Measurements from ENCODE around the gene EDIL3. TPM values are rescaled to one million over a fixed set of nuclear protein-coding genes. Genes with fewer than 3 reads are reported as not detected.

Gene EDIL3
- total and polyA plus RNA-seq, 10 of the 15 experiments (the other 5 are each of a cell fraction or from before 2014, with no cell fraction given), result 0.01 to 0.62 (median 0.20) TPM

- Histone ChIP-seq H3K4me1 (ENCODE audit: control insufficient read depth, insufficient read depth, low read length) (no peaks in the 10 kb centered on the region), H3K27me3 (replicated peaks in 1 of 2; ENCODE audit: control insufficient read depth in 2 of 2, insufficient read depth in 2 of 2, low read length in 1 of 2) (no peaks in the 10 kb centered on the region), H4K20me1 (ENCODE audit: control insufficient read depth, insufficient read depth) (no peaks in the 10 kb centered on the region), H3K4me3 (no peak overlapping the region), H3K9ac (ENCODE audit: control insufficient read depth, insufficient read depth, low read length) (no peak overlapping the region), H3K36me3 (ENCODE audit: control insufficient read depth in 2 of 2, insufficient read depth in 2 of 2, low read length in 1 of 2) (no peaks in the 10 kb centered on the region), H2AFZ (ENCODE audit: control insufficient read depth, low read depth, low read length) (no peak overlapping the region), H3K79me2 (ENCODE audit: control insufficient read depth, insufficient read depth, low read length) (no peaks in the 10 kb centered on the region), H3K9me3 (replicated peaks; ENCODE audit: control insufficient read depth, insufficient read depth, low read length) (no peaks in the 10 kb centered on the region), H3K4me2 (ENCODE audit: control insufficient read depth, insufficient read depth) (no peak overlapping the region), H3K27ac (ENCODE audit: control insufficient read depth, insufficient read depth) (no peak overlapping the region)
- no peak for ATAC-seq
- ChIA-PET POLR2A (no interaction called here), SMC1A (ENCODE audit: uncharacterized antibody, unreplicated experiment) (interaction anchor here (0.7 kb wide), 1 partner anchor 21 kb away, joined by 3 read pairs; no protein-coding TSS in a partner anchor), RAD21 (ENCODE audit: unreplicated experiment) (no interaction called here), CTCF (interaction anchor here (0.7 kb wide), 1 partner anchor 18 kb away, joined by 4 read pairs; no protein-coding TSS in a partner anchor)
- no TSS peak for BruUV-seq (replicated peaks)
- WGBS (ENCODE audit: insufficient coverage, insufficient replicate concordance, low lambda C conversion rate, missing lambda C conversion rate), result 2% methylated on average over 3 of the region's 3 CpGs
- in situ Hi-C loops (cut with MboI) (no loop called here), intact Hi-C loops (cut with micrococcal nuclease; ENCODE audit: unreplicated experiment) (no loop called here)
- no peak for FAIRE-seq
- TF ChIP-seq SIX5 (IDR thresholded peaks at IDR 0.05; ENCODE audit: low read depth, low read length, severe bottlenecking), result no peak
- no peak for TF ChIP-seq WRNIP1 (IDR thresholded peaks at IDR 0.05; ENCODE audit: borderline replicate concordance, low read depth, low read length)
- no peak for TF ChIP-seq NFIC (IDR thresholded peaks at IDR 0.05; ENCODE audit: low read depth, low read length)
- no peak for TF ChIP-seq HDGF (IDR thresholded peaks at IDR 0.05)
- TF ChIP-seq NR2C2 (IDR thresholded peaks at IDR 0.05; ENCODE audit: borderline replicate concordance, control insufficient read depth, insufficient read length, low read depth), result no peak
- TF ChIP-seq CHD1 (IDR thresholded peaks at IDR 0.05; ENCODE audit: low read depth, low read length), result no peak
- no peak for TF ChIP-seq NRF1 (conservative IDR thresholded peaks at IDR 0.05; ENCODE audit: low read depth, low read length)
- TF ChIP-seq HDAC6 (IDR thresholded peaks at IDR 0.05; ENCODE audit: unreplicated experiment), result no peak
- no peak for TF ChIP-seq ATF3 (IDR thresholded peaks at IDR 0.05; ENCODE audit: borderline replicate concordance, extremely low read depth, low read depth, low read length)
- no peak for TF ChIP-seq HDAC2 (IDR thresholded peaks at IDR 0.05)
- TF ChIP-seq JUND (IDR thresholded peaks at IDR 0.05; ENCODE audit: low read depth, low read length), result no peak
- no peak for TF ChIP-seq IRF3 (IDR thresholded peaks at IDR 0.05)
- no peak for TF ChIP-seq PAX8 (IDR thresholded peaks at IDR 0.05)
- no peak for TF ChIP-seq BCLAF1 (IDR thresholded peaks at IDR 0.05)
- TF ChIP-seq LARP7 (IDR thresholded peaks at IDR 0.05), result no peak
- no peak for TF ChIP-seq ZNF207 (IDR thresholded peaks at IDR 0.05; ENCODE audit: borderline replicate concordance)
- no peak for TF ChIP-seq ZNF274 (IDR thresholded peaks at IDR 0.05; ENCODE audit: insufficient read depth, insufficient read length)
- TF ChIP-seq MEF2A (IDR thresholded peaks at IDR 0.05; ENCODE audit: insufficient read depth, low read depth, low read length), result no peak
- no peak for TF ChIP-seq SRF (IDR thresholded peaks at IDR 0.05; ENCODE audit: low read depth in 2 of 2, low read length in 2 of 2)
- no peak for DNase-seq (ENCODE audit: low read depth, low spot score)
These were observed 338.7 kb downstream of the EDIL3 start for GRCh38 chr5:84045964-84046363.
